ENCODE measurements around the gene CYTIP.

CYTIP gene
- 569 to 639 reads per million in 2 donors for total RNA-seq

DNA sequence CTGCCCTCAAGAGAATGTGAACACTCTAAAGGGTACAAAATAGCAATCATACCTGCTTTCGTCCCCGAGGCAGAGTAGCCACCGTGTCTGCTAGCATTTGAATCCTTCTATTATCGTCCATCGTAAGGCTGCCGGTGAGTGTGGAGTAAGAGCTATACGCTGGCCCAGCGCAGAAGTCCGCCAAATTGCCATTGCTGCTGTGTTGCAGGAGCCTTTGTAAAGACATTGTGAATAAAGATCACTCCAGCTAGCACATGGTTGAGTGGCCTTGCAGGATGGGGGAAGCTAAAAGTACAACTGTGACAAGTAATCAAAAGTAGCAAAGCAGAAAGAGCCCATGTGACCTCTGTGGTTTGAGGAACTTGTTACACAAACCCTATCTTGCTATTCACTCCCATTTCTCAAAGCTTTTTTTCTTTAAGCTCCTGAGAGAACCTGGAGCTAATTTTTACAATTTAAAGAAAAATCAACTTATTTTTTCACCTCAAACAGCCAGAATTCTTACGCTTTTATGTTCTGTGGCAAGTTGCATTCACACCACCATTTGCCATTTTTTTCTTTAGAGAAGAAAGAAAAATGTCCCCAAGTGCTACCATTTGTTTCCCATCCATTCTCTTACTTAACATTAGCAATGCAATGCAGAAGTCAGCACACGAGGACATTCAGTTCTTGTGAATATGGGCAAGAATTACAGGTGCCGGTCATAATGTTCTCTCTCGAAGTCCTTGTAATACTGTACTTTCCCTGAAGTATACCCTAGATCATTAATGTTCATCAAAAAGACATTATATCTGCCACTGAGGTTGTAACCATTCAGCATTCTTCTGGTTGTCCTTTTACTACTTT, at the start of gene CYTIP:
TSS of gene CYTIP (minus strand) at position 295 of the 846 bp plus-strand sequence. CDS start at position 226, 69 bp downstream.
- DNase-seq: no peak

DNA sequence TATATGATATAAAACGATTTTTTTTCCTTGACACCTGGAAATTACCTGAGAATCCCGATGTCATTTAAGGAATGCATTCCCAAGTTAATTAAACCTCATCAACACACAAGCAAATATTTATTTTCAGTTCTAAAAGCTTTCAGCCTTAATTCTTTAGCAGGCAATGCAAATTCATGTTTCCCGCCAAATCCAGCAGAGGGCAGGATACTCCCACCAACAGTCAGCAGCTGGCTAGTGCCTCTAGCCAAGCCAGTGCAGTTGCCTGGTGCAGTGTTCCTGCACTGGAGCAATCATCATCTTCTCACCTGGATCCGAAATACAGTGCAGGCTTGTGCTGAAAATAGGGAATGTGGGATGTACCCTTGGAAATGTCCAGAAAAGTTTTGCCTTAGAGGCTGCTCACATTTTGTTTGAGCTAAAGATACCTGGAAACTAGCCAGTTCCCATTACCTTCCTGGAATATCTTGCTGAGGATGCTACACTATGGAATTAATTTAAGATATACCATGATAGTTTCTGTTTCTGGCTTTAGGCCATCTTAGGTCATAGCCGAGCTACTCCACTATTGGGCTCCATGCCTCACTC, 48.4 kb upstream of the CYTIP start:
- peak; percentile 46 for DNase-seq

DNA sequence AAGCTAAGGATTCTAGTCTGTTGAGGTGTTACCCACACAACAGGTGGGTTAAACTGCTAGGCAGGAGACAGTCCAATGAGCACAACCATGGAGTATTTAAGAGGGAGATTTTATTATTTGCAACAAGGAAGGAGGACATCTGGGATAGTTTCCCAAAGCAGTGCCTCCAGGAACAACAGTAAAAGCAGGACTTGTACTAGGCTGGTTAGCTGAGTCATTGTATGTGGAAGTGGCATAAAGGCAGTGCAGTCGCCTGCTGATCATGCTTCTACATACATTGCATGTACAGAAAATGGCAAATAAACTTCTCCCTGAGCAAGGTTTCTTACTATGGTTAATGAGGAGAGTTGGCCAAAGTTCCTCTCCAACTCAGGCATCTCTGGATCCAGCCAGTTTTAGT, 46.1 kb upstream of the CYTIP start:
- no peak for DNase-seq

DNA sequence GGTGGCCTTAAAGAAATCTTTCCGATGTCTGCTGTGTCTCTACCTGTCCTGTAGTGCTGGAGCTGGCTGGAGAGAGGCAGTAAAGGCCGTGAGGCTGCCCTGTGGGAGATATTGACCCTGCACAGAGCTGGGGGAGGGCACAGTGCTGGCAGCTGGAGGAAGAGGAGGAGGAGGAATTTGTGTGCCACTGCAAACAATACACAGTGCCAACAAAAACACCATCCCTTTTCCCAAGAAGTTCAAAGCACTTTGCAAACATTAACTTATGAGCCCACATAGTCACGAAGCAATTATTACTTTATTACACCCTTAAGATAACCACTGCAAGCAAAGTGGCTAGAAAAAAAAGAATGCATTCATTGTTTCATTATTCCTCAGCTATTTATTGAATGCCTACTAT, 45.0 kb upstream of the CYTIP start:
- no peak for DNase-seq

DNA sequence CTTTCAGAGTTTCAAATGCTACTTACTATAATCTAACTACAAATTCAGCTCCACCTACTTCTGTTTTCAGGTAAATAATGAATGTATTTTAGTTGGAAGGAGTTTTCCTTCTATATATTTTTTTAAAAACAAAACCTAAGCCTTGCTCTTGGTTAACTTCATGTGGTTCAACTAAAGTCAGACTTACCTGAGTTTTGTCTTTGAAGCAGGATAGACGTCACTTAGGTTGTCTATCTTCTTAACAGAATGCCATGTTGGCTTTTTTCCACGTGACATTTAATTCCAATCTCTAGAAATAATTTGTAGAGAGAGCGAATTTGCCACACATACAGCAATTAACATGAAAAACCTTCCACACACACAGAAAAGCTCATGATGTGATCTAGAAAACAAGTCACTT, 43.9 kb upstream of the CYTIP start:
- no peak for DNase-seq

DNA sequence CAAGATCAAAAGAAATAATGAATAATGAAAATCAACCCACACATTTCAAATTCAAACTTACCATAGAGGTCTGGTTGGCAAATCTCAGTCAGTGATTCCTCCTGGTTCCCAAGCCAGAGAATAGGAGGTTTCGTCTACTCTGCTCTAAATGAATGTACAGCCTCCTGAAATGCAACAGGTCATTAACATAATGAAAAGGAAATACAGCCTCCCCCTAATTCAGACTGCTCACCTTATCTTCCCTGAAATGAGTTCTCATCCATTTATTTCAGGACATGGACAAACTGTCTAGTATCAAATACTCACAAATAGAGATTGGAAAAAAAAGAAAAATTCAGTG, 43.4 kb upstream of the CYTIP start:
- DNase-seq: no peak

DNA sequence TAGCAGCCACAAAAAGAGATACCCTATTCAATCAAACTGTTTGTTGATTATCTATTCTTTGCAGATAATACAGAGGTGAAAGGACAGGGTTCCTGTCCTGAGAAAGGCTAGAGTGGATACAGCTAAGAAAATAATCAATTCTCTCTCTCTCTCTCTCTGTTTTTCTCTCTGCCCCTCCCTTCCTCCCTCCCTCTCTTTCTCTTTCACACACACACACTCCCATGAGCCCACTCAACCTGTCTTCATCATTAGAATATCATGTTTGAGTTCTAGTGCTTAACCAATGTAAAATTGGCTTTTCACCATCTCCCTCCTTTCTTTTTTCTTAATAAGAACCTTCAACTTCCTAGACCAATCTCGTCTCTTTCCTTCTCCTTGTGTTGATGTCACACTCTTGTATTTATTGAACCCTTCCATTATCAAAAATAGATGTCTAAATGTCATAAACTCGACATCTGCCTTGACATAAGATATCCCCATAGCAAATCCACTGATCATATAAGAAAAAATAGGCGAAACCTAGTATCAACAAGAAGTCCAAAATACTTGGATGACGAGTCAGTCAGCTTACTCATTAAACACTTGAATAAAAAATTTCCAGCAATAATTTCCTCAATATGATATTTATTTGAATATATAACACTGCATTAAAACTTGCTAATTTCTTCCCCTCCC, 42.8 kb upstream of the CYTIP start:
- no peak for DNase-seq

DNA sequence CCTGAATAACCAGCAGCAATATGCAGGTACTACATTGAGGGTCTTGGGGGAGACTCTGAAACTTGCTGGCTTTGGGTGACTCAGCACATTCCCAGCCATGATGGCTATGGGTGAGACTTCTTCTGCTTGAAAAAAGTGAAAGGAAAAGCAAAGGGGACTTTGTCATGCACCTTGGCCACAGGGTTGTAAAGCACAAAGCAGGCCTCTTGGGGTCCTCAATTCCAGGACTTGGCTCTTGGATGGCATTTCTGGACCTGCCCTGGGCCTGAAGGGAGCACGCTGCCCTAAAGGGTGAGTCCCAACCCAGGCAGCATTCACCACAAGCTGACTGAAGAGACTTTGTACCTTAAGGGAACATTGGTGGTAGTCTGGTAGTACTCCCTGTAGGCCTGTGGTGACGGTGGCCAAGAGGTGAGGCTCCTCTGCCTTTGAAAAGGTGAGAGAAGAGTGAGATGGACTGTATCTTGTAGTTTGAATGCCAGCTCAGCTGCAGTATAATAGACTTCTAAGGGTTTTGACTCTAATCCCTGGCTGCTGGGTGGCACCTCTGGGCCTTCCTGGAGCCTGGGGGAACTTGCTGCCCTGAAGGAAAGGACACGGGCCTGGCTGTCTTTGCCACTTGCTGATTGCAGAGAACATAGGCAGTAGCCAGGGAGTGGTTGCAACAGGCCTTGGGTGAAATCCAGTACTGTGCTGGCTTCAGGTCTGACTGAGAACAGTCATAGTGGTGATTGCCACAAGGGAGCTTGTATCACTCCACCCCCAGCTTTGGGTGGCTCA, 36.5 kb upstream of the CYTIP start:
- no peak for DNase-seq

DNA sequence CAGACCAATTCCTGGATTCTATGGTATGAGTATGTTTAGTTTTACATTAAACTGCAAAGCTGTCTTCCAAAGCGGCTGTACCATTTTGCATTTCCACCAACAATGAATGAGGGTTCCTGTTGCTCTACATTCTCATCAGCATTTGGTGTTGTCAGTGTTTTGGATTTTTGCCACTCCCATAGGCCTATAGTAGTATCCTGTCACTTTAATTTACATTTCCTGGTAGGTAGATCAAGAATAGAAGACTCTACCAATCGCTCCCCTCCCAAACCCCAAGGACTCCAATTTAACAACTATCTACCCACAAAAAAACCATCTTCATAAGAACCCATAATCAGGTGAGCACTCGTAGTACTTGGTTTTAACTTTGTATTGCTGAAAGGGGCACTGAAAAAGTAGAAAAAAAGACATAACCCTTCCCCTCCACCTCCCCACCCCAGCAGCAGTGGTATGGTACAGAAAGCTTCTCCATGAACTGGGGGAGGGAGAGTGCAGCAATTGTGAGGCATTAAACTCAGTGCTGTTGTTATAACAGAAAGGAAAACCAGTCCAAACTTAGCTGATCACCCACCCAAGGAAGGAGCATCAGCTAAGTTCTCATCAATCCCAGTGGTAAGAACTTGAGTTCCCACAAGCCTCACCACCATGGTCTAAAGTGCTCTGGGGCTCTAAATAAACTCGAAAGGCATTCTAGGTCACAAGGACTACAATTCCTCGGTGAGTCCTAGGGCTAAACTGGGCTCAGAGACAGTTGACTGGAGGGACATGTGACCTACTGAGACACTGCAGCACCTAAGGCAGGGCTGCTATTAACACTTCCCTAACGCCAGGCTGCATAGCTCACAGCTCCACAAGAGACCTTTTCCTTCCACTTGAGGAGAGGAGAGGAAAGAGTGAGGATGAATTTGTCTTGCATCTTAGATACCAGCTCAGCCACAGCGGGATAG, 35.5 kb upstream of the CYTIP start:
- no peak for DNase-seq

DNA sequence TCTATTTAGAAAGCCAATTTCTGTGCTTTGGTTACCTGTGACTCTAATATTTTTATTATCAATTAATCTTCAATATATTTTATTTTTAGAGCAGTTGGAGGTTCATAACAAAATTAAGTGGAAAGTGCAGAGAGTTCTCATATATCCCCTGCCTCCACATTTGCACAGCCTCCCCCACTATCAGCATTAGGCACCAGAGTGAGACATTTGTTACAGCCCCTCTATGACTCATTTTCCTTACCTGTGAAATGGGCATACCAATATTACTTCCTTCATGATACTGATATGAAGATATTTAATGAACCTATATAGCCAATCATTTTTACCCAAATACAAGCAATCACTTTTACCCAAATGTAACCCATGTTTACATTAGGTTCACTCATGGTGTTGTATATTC, 34.0 kb upstream of the CYTIP start:
- no peak for DNase-seq

DNA sequence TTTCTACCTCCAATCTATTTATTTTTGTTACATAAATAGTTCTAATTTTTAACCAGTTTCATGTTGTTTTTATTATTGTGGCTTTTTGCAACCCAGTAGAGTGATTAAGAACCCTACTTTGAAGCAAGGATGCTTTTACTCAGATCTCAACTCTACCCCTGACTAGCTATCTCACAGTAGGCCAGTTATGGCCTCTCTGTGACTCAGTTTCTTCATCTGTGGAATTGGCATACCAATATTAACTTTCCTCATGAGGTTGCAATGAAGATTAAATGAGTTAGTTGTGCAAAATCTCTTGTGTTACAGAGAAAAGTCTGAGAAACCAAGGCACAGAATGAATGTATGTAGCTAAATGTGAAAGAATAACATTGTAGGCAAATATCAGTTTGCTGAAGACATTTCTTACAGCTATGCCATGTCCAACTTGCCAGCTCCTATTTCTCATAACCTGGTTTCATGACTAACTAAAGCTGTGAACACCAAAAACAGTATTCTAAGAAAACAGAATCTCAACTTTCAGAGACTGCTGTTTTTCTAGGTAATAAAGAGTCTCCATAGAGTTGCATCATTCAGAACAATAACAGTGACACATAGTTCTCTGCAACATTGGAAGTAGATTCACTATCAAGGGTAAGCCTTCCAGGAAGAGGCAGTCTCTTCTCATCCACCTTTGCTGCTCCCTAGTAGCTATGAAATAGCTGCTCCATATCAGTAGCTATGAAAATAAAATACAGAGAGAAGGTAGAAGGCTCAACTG, 33.2 kb upstream of the CYTIP start:
- no peak for DNase-seq

DNA sequence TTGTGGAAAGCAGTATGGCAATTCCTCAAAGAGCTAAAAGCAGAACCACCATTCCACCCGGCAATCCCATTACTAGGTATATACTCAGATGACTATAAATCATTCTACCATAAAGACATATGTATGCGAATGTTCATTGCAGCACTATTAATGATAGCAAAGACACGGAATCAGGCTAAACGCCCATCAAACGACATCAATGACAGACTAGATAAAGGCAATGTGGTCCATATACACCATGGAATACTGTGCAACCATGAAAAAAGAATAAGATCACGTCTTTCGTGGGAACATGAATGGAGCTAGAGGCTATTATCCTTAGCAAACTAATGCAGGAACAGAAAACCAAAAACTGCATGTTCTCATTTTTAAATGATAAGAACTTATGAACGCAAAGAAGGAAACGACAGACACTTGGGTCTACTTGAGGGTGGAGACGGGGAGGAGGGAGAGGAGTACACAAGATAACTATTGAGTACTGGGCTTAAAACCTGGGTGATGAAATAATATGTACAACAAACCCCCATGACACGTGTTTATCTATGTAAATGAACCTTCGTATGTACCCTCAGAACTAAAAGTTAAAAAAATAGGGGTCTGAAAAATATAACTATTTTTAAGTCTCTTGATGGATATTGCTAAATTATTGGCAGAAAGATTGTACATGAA, 32.0 kb upstream of the CYTIP start:
- DNase-seq: no peak

DNA sequence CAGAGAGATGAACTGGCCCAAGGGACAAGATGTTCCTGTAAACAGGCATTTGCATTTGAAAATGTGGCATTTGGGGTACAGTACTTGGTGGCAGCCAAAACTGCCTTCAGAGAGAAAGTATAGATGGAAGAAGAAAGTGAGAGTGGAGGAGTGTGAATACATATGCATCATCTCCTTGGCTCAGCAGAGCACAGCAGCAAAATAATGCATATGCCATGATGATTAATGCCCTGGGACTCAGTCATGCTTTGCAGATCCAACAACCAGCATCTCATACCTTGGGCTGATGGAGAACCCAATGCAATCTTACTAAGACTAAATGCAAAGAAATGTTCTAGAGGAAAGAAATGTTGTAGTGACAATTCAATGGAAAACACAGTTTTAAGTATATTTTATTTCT, 29.7 kb upstream of the CYTIP start:
- DNase-seq: no peak

DNA sequence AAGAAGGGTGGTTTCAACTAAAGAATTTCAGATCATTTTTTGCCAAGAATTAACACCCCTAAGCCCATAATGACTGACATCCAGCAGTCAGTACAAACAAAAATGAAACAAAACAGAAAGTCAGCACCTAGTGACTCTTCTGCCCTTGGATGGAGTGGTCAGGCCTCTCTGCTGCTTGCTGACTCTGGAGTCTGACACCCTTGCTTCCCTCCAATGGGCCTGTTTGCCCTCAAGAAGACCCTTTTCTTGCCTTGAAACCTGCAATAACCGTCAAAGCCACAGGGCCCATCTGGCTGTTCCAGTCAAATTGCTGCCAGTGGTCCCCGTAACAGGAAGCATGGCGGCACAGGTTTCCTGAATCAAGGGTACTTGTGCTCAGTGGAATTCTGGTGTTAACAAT, 27.2 kb upstream of the CYTIP start:
- no peak for DNase-seq

DNA sequence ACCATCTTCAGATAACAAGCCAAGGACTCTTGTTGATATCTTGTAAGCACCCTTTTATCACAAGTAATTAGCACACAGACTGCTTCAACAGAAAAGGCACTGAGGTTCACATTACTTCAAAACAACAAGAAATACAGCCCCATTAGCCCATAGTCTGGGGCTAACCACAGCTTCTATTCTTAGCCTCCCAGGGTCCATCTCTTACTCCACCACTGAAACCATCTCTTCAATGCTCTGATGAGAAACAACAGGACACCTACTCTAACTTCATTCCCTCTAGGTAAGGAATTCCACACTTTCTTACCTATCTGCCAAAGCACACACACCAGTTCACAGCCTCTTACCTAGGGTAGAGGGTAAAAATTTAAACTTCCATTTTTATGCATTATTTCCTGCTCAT, 26.4 kb upstream of the CYTIP start:
- DNase-seq: no peak

DNA sequence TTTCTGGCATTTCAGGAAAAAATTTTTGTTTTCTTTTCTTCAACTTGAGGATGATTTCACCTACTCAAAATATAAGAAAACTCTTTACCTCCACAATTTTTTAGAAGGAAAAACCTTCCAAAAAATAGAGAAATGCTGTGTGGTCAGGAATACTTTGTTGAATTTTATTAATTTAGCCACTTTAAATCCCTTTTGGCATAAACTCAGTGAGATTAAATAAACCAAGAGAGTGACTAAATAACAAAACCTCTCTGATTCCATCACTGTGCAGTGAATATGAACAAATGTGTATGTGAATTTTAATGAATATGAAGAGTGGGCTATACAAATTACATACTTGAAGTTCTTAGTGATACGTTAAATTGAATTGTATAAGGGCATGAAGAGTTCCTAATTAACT, 25.8 kb upstream of the CYTIP start:
- no peak for DNase-seq

DNA sequence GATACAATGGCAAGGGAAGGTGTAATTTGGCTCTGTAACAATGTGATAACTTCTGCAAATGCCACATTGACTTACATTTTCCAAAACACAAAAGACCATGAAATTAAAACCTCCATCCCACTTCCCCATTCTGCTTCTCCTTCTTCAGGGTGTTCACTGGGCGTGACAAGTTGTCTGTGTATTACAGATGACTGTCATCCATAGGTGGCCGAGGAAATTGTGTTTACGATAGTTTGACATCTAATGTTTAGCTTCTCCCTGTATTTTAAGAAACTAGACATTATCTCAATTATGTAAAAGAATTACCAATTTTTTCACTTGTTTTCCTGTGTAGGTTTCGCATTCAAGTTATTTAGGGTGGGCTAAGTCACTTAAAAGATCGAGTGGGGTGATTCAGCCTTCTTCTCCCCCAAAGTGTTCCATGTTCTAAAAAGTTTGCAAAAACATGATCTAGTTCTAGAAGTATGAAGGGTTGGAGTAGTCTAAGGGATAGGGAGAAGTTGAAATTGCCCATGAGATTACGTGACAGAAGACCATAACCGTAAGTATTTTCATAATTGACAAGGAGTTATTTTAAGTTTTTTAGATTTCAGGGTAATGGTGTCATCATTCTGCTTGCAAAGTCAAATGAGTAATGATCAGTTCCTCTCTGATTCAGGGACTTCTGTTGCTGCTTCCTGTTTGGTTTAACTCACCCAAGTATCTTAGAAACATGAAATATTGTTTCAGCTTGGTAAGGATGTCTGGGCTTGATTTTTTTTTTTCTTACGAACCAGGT, 25.2 kb upstream of the CYTIP start:
- no peak for DNase-seq

DNA sequence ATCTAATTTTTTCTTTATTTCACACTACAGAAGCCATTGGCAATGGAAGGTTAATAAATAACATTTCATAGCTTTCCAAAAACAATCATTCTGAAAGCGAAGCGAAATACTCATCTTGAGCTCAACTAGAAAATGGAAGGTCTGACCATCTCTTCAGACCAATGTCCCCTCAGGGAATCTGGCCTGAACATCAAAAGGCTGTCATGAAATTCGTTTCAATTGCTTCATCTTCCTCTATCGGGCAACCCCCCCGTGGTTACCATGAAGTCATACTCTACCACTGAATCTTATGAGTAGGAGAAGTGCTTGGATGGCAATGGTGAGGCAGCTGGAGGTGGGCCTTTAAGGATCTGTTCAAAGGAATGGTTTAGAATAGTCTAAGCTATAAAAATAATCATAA, 22.9 kb upstream of the CYTIP start:
- DNase-seq: no peak

DNA sequence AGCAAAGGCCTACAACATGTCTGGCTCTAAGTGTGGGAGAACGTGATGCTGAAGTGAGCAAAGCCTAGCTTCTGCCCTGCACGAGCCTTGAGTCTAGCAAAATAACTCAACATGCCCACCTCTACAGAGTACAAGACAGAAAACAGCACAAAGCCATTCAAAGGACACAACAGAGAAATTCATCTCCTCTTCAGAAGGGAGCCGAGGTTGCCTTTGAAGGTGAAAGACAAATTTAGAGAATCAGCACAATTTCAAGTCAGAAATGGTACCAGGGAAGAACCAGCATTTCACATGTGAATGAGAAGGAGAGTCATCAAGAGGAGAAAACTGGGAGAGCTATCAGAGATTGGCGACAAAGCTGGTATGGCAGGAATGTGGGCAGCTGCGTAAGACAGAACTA, 21.7 kb upstream of the CYTIP start:
- DNase-seq: no peak

DNA sequence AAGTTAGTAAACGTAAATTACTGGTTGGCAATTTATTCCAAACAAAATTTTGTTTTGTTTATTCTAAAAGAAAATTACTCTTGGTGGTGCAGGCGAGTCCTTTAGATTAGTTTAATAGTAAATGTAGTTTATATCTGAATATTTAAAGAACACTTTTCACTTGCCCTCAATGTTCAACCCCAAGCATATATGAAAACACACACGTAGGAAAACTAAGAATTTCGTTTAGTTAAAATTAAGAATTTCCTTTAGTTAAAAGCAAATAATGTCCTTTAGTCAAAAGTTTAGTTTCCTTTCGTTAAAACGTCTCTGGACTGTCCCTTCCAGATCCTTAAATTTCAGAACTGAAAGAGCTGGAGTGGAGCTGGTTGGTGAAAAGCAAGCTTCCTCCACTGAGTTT, 19.1 kb upstream of the CYTIP start:
- DNase-seq: no peak
